ENCODE results near the gene FAM20B. TPM values are rescaled to one million over a fixed set of nuclear protein-coding genes. Genes with fewer than 3 reads are reported as not detected.

Gene FAM20B
- total and polyA plus RNA-seq, 2 experiments from 2014 or later, result 5.3 to 22.5 TPM

GRCh38 chr1:179090522-179090921 lies 64.8 kb downstream of the FAM20B start:
- Histone ChIP-seq H3K36me3 (ENCODE audit: insufficient read depth) (peaks cover 12% of the 10 kb centered on the region; the same call in 1 of the 2 replicates), H3K9me2 (ENCODE audit: insufficient read depth) (no peaks in the 10 kb centered on the region), H4K20me1 (replicated peaks; ENCODE audit: insufficient read depth) (no peaks in the 10 kb centered on the region; the same call in 1 of the 2 replicates), H3K4me1 (ENCODE audit: insufficient read depth) (peaks cover 17% of the 10 kb centered on the region), H2AFZ (no peak overlapping the region), H3F3A (replicated peaks; ENCODE audit: low read depth) (0 out of 2 replicates have a peak, but pooled peaks cover 2% of the 10 kb centered on the region), H3K27me3 (ENCODE audit: insufficient read depth) (no peaks in the 10 kb centered on the region), H3K79me2 (replicated peaks; ENCODE audit: insufficient read depth) (peaks cover 12% of the 10 kb centered on the region; the same call in 1 of the 2 replicates), H3K4me2 (no peak overlapping the region), H3K27ac (ENCODE audit: low read depth) (no peak overlapping the region), H3K4me3 (no peak overlapping the region)
- no peak for ATAC-seq
- Mint-ChIP-seq H3K36me3 (ENCODE audit: low read depth) (peaks cover 67% of the 10 kb centered on the region), H3K4me3 (no peak overlapping the region), H3K27ac (no peak overlapping the region), H3K4me1 (peaks cover 30% of the 10 kb centered on the region), H3K9me3 (no peaks in the 10 kb centered on the region; the same call in 2 of the 3 replicates), H3K27me3 (ENCODE audit: insufficient read depth, low read depth, poor library complexity) (peaks cover 8% of the 10 kb centered on the region)
- no peak for DNase-seq (ENCODE audit: low spot score)
- TF ChIP-seq REST (IDR thresholded peaks at IDR 0.05; ENCODE audit: unreplicated experiment), result no peak
- no peak for TF ChIP-seq EZH2 (IDR thresholded peaks at IDR 0.05; ENCODE audit: low read depth, unreplicated experiment)
- TF ChIP-seq ZNF331 (CRISPR knock-in tag; IDR thresholded peaks at IDR 0.05; ENCODE audit: low read depth), result no peak
- TF ChIP-seq JUNB (IDR thresholded peaks at IDR 0.05; ENCODE audit: unreplicated experiment), result no peak
- TF ChIP-seq POLR2AphosphoS5 (IDR thresholded peaks at IDR 0.05; ENCODE audit: low read depth), result no peak
- TF ChIP-seq CTCF (conservative IDR thresholded peaks at IDR 0.05; ENCODE audit: low read depth in 2 of 2), result no peak
- no peak for TF ChIP-seq ETS1 (IDR thresholded peaks at IDR 0.05)
- TF ChIP-seq CREB1 (CRISPR knock-in tag; IDR thresholded peaks at IDR 0.05; ENCODE audit: low read depth), result no peak
- TF ChIP-seq STAT1 (IDR thresholded peaks at IDR 0.05; ENCODE audit: unreplicated experiment), result no peak
- TF ChIP-seq ZNF114 (CRISPR knock-in tag; IDR thresholded peaks at IDR 0.05), result no peak
- TF ChIP-seq NANOG (IDR thresholded peaks at IDR 0.05; ENCODE audit: borderline replicate concordance), result no peak

Measured in GM23338 (cell line).